Mesenchymal stem cell (in vitro differentiated cells and primary cell): Measurements from ENCODE around the gene CYSRT1.
"Not testable (repeated sequence)": the region's sequence is repeated elsewhere in the genome, so short reads cannot be mapped to it uniquely, and the experiment has no call there.

Experiments used
- DNase-seq: peaks from one replicate; pipeline ENCODE4 v3.0.0-alpha.2; 2013
- H2AFZ ChIP-seq: one replicate; pipeline ENCODE4 v1.6.1; 2013; ENCODE audit warnings: low read depth, mild to moderate bottlenecking, control low read depth, inconsistent platforms, low read length, moderate library complexity
- H2AK5ac ChIP-seq: 2 replicates; pipeline ENCODE4 v1.6.1; 2013; ENCODE audit warnings: low read length, moderate library complexity, mild to moderate bottlenecking, inconsistent platforms; ENCODE audit not compliant: severe bottlenecking
- H2BK120ac ChIP-seq: one replicate; pipeline ENCODE4 v1.6.1; 2013; ENCODE audit warnings: low read depth, mild to moderate bottlenecking, inconsistent platforms, low read length, moderate library complexity
- H2BK12ac ChIP-seq, 2 experiments: one replicate each; pipeline ENCODE4 v1.6.1; 2013; ENCODE audit warnings: inconsistent platforms in 2 of 2, low read length in 2 of 2, mild to moderate bottlenecking in 2 of 2, moderate library complexity in 2 of 2, control low read depth in 1 of 2
- H2BK15ac ChIP-seq: one replicate; pipeline ENCODE4 v1.6.1; 2013; ENCODE audit warnings: mild to moderate bottlenecking, low read depth, inconsistent platforms; ENCODE audit not compliant: poor library complexity, severe bottlenecking
- H2BK5ac ChIP-seq: 2 replicates; pipeline ENCODE4 v1.6.1; 2013; ENCODE audit warnings: low read depth, mild to moderate bottlenecking, low read length, control low read depth, inconsistent platforms; ENCODE audit not compliant: poor library complexity, severe bottlenecking
- H3K14ac ChIP-seq, 2 experiments: one replicate each; pipeline ENCODE4 v1.6.1; 2013; ENCODE audit warnings: inconsistent platforms in 2 of 2, low read length in 2 of 2, control low read depth in 1 of 2, mild to moderate bottlenecking in 1 of 2, moderate library complexity in 1 of 2
- H3K18ac ChIP-seq, 2 experiments: one replicate each; pipeline ENCODE4 v1.6.1; 2013; ENCODE audit warnings: inconsistent platforms in 2 of 2, low read length in 2 of 2, control low read depth in 1 of 2, low read depth in 1 of 2, mild to moderate bottlenecking in 1 of 2
- H3K23ac ChIP-seq, 2 experiments: one replicate each; pipeline ENCODE4 v1.6.1; 2013; ENCODE audit warnings: inconsistent platforms in 2 of 2, low read length in 2 of 2, mild to moderate bottlenecking in 2 of 2, moderate library complexity in 2 of 2, control low read depth in 1 of 2
- H3K27ac ChIP-seq: 2 replicates; pipeline ENCODE4 v1.5.1; 2013; ENCODE audit warnings: mild to moderate bottlenecking, moderate library complexity, low read length, control low read depth, inconsistent platforms; ENCODE audit not compliant: poor library complexity, severe bottlenecking
- H3K27me3 ChIP-seq, 2 experiments: 2 replicates each; pipeline versions ENCODE4 v1.6.1 to v1.7.0; 2013; ENCODE audit warnings: low read length in 2 of 2, mild to moderate bottlenecking in 2 of 2, moderate library complexity in 2 of 2, control low read depth in 1 of 2, inconsistent platforms in 1 of 2; ENCODE audit not compliant: control insufficient read depth in 1 of 2, insufficient read depth in 1 of 2
- H3K36me3 ChIP-seq, 2 experiments: 2 replicates each; pipeline versions ENCODE4 v1.6.1 to v1.7.0; 2013; ENCODE audit warnings: low read length in 2 of 2, control low read depth in 1 of 2, inconsistent platforms in 1 of 2, low read depth in 1 of 2, mild to moderate bottlenecking in 1 of 2; ENCODE audit not compliant: insufficient read depth in 2 of 2, control insufficient read depth in 1 of 2
- H3K4ac ChIP-seq, 2 experiments: one replicate each; pipeline ENCODE4 v1.6.1; 2013; ENCODE audit warnings: inconsistent platforms in 2 of 2, low read length in 2 of 2, mild to moderate bottlenecking in 2 of 2, moderate library complexity in 2 of 2, control low read depth in 1 of 2, low read depth in 1 of 2
- H3K4me1 ChIP-seq: 2 replicates; pipeline ENCODE4 v1.6.1; 2013; ENCODE audit warnings: low read depth, low read length, control low read depth; ENCODE audit not compliant: control insufficient read depth, insufficient read depth
- H3K4me2 ChIP-seq: 2 replicates; pipeline ENCODE4 v1.6.1; 2013; ENCODE audit warnings: low read length, mild to moderate bottlenecking, inconsistent platforms; ENCODE audit not compliant: poor library complexity, severe bottlenecking
- H3K4me3 ChIP-seq, 2 experiments: 2 replicates each; pipeline versions ENCODE4 v1.5.1 to v1.7.0; 2013; ENCODE audit warnings: low read length in 2 of 2, mild to moderate bottlenecking in 2 of 2, control low read depth in 1 of 2, low read depth in 1 of 2; ENCODE audit not compliant: insufficient read depth in 1 of 2
- H3K79me1 ChIP-seq: replicated peaks from 2 replicates; pipeline ENCODE4 v1.6.1; 2013; ENCODE audit warnings: mild to moderate bottlenecking, control low read depth, low read length, inconsistent platforms; ENCODE audit not compliant: poor library complexity, severe bottlenecking
- H3K9ac ChIP-seq: 2 replicates; pipeline ENCODE4 v1.7.0; 2013; ENCODE audit warnings: mild to moderate bottlenecking, low read length, moderate library complexity
- H3K9me3 ChIP-seq: 2 replicates; pipeline ENCODE4 v1.7.0; 2013; ENCODE audit warnings: mild to moderate bottlenecking, low read length; ENCODE audit not compliant: control insufficient read depth
- H4K8ac ChIP-seq: one replicate; pipeline ENCODE4 v1.6.1; 2013; ENCODE audit warnings: inconsistent platforms, mild to moderate bottlenecking, low read length, moderate library complexity
- H4K91ac ChIP-seq: one replicate; pipeline ENCODE4 v1.6.1; 2013; ENCODE audit warnings: mild to moderate bottlenecking, low read length, inconsistent platforms
- WGBS: methylation state at CpG from one replicate; pipeline ENCODE4 v1.1.7; 2013; ENCODE audit warnings: mixed read lengths; 5-methylcytosine and 5-hydroxymethylcytosine counted together

CYSRT1 gene

GRCh38 chr9:137237759-137238726 is 13.1 kb downstream of the CYSRT1 start:
- Histone ChIP-seq H2AFZ (no peak overlapping the region), H2BK15ac (peak overlapping the region; percentile 6), H2BK120ac (no peak overlapping the region), H3K27ac (no peak overlapping the region), H2BK12ac (peak overlapping the region in 1 of 2 experiments; percentile 84), H4K91ac (peak overlapping the region; percentile 70), H3K27me3 (peaks cover 0 to 23% of the 10 kb centered on the region in 2 experiments), H2AK5ac (peak overlapping the region; percentile 17), H3K4me1 (peaks cover 43% of the 10 kb centered on the region), H3K4me2 (no peak overlapping the region), H3K9me3 (no peaks in the 10 kb centered on the region), H3K79me1 (peaks cover 21% of the 10 kb centered on the region), H3K36me3 (peaks cover 14 to 17% of the 10 kb centered on the region in 2 experiments), H2BK5ac (no peak overlapping the region), H3K4me3 (peak overlapping the region in 1 of 2 experiments; percentile 54), H3K4ac (no peak overlapping the region), H4K8ac (no peak overlapping the region), H3K9ac (peak overlapping the region; percentile 32), H3K14ac (peak overlapping the region in 1 of 2 experiments; percentile 9), H3K23ac (peak overlapping the region in 1 of 2 experiments; percentile 23), H3K18ac (no peak overlapping the region)
- DNase-seq, result no peak
- WGBS, result 85% methylated on average over 13 of the region's 13 CpGs

DNA sequence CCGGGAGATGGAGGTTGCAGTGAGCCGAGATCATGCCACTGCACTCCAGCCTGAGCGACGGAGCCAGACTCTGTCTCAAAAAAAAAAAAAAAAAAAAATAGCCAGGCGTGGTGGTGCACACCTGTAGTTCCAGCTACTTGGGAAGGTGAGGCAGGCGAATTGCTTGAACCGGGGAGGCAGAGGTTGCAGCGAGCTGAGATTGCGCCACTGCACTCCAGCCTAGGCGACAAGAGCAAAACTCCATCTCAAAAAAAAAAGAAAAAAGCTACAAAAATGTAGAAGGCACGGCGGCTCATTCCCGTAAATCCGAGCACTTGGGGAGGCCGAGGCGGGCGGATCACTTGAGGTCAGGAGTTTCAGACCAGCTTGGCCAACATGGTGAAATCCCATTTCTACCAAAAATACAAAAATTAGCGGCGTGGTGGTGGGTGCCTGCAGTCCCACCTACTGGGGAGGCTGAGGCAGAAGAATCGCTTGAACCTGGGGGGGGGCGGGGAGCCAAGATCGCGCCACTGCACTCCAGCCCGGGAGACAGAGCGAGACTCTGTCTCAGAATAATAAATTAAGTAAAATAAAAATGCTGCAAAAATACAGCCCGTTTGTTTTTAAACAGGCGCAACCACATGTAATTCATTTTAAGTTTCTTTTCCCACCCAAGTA is 14.7 kb downstream of the CYSRT1 start:
- not testable (repeated sequence) for H2BK120ac ChIP-seq, H2BK15ac ChIP-seq, H2BK12ac ChIP-seq, H3K23ac ChIP-seq, H3K14ac ChIP-seq, H2AK5ac ChIP-seq, H2AFZ ChIP-seq, H4K8ac ChIP-seq, H4K91ac ChIP-seq, H3K18ac ChIP-seq, H3K9me3 ChIP-seq, H3K4ac ChIP-seq
- Histone ChIP-seq H3K4me3 (peak overlapping the region; percentile 72 to 79), H3K27ac (peak overlapping the region; percentile 35), H3K36me3 (peaks cover 24 to 25% of the 10 kb centered on the region in 2 experiments), H3K27me3 (peaks cover 0 to 11% of the 10 kb centered on the region in 2 experiments), H2BK5ac (peak overlapping the region; percentile 74), H3K4me2 (peak overlapping the region; percentile 94), H3K79me1 (peaks cover 21% of the 10 kb centered on the region), H3K9ac (peak overlapping the region; percentile 93), H3K4me1 (peaks cover 55% of the 10 kb centered on the region)
- WGBS, result 49% methylated on average over 24 of the region's 27 CpGs
- peak; percentile 25 for DNase-seq

DNA sequence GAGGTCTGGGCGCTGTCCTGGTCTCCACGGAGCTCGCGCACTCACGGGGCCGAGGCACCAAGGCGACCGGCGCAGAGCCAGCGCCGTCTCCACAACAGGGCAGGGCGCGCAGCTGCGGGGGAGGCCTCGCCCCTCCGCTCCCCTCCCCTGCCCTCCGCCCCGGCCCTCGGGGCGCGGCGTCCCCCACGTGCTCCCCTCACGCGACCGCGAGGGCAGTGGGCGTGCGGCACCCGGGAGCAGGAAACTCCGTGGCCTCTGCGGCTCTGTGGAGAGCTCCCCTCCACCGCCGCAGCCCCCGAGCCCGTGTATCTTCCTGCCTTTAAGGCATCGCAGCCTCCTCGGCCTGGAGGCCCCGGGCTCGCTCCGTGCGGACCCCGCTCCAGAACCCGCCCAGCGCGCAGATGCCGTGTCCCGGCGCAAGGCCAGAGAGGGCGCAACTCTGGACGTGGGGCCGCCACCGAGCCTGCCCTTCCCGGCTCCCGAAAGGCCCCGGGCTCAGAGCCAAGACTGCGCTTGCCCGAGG is 15.4 kb downstream of the CYSRT1 start:
- H3K18ac ChIP-seq, result peak overlapping the region; percentile 65 to 100
- peak overlapping the region in 1 of 2 experiments; percentile 94 for H2BK12ac ChIP-seq
- H3K14ac ChIP-seq, result peak overlapping the region; percentile 83 to 88
- peaks cover 21% of the 10 kb centered on the region for H3K79me1 ChIP-seq
- no peak overlapping the region for H2AK5ac ChIP-seq
- H3K9me3 ChIP-seq, result no peaks in the 10 kb centered on the region
- H2BK5ac ChIP-seq, result peak overlapping the region; percentile 74
- peak overlapping the region; percentile 86 for H3K27ac ChIP-seq
- H3K4me3 ChIP-seq, result peak overlapping the region; percentile 72 to 79
- peak overlapping the region; percentile 20 for H2AFZ ChIP-seq
- DNase-seq, result peak; percentile 82
- H4K8ac ChIP-seq, result peak overlapping the region; percentile 86
- peak overlapping the region; percentile 83 for H4K91ac ChIP-seq
- peaks cover 0 to 7% of the 10 kb centered on the region in 2 experiments for H3K27me3 ChIP-seq
- H3K9ac ChIP-seq, result peak overlapping the region; percentile 93
- H3K23ac ChIP-seq, result peak overlapping the region in 1 of 2 experiments; percentile 77
- peak overlapping the region; percentile 87 for H2BK15ac ChIP-seq
- H3K4ac ChIP-seq, result peak overlapping the region; percentile 92 to 94
- peaks cover 59% of the 10 kb centered on the region for H3K4me1 ChIP-seq
- H3K36me3 ChIP-seq, result peaks cover 24 to 27% of the 10 kb centered on the region in 2 experiments
- H2BK120ac ChIP-seq, result peak overlapping the region; percentile 64
- WGBS, result under 1% methylated on average over 44 of the region's 58 CpGs
- peak overlapping the region; percentile 94 for H3K4me2 ChIP-seq
